Measurements from ENCODE around the gene RBP3. TPM values are rescaled to one million over a fixed set of nuclear protein-coding genes. Genes with fewer than 3 reads are reported as not detected.

The RBP3 gene
- total and polyA plus RNA-seq, 2 of the 4 experiments (the other 2 are of a cell fraction): not detected

DNA sequence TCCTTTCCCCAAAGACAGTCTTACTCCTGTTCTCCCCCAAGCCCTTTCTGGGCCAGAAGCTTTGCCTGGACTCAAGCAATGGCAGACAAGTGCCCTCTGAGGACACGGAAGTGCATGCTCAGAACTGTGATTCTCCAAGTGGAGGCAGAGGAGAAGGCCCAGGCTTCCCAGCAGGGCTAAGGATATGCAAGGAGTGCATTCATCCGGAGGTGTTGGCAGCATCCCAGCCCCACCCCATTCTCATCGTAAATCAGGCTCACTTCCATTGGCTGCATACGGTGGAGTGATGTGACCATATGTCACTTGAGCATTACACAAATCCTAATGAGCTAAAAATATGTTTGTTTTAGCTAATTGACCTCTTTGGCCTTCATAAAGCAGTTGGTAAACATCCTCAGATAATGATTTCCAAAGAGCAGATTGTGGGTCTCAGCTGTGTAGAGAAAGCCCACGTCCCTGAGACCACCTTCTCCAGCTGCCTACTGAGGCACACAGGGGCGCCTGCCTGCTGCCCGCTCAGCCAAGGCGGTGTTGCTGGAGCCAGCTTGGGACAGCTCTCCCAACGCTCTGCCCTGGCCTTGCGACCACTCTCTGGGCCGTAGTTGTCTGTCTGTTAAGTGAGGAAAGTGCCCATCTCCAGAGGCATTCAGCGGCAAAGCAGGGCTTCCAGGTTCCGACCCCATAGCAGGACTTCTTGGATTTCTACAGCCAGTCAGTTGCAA is 1.4 kb upstream of the RBP3 start:
- H2BK5ac ChIP-seq (ENCODE audit: low read depth, low read length, poor library complexity, severe bottlenecking): no peak overlapping the region
- no peak overlapping the region for H2BK120ac ChIP-seq (ENCODE audit: low read depth, low read length)
- H3K4me2 ChIP-seq (ENCODE audit: low read depth, low read length): no peak overlapping the region
- no peak overlapping the region for H3K4ac ChIP-seq (ENCODE audit: low read depth, low read length)
- dilution Hi-C loops (cut with HindIII; ENCODE audit: low sequenced_read_pairs, unreplicated experiment): no loop called here
- H4K20me1 ChIP-seq (ENCODE audit: insufficient read depth, low read length): no peaks in the 10 kb centered on the region
- H2AK9ac ChIP-seq (replicated peaks; ENCODE audit: low read depth, low read length, poor library complexity): no peak overlapping the region
- H3K9me1 ChIP-seq (ENCODE audit: insufficient read depth, low read length): no peaks in the 10 kb centered on the region
- no peak overlapping the region for H3K27ac ChIP-seq (ENCODE audit: insufficient read depth, low read length)
- H2AFZ ChIP-seq (replicated peaks; ENCODE audit: low read length, poor library complexity): no peak overlapping the region
- H4K91ac ChIP-seq (ENCODE audit: insufficient read depth, low read depth, low read length): no peak overlapping the region
- H2BK20ac ChIP-seq (ENCODE audit: low read depth, low read length): no peak overlapping the region
- H3K4me1 ChIP-seq (ENCODE audit: control insufficient read depth, insufficient read depth, low read length): no peaks in the 10 kb centered on the region
- ChIA-PET POLR2A (ENCODE audit: unreplicated experiment) (no interaction called here), CTCF (interaction anchor here (1.6 kb wide), 1 partner anchor 299 kb away, joined by 5 read pairs; no protein-coding TSS in a partner anchor)
- H4K5ac ChIP-seq (ENCODE audit: low read depth, low read length): no peak overlapping the region
- H3K4me3 ChIP-seq (ENCODE audit: insufficient read depth, low read depth, low read length): no peak overlapping the region
- no CpG with 5 or more reads among the region's 13 CpGs for WGBS, 2 experiments (ENCODE audit: extremely low coverage in 2 of 2, insufficient read length in 1 of 2)
- intact Hi-C loops (cut with micrococcal nuclease): no loop called here
- no peak for TF ChIP-seq FOS (IDR thresholded peaks at IDR 0.05; ENCODE audit: low read depth, low read length)
- TF ChIP-seq, protein P1, sequence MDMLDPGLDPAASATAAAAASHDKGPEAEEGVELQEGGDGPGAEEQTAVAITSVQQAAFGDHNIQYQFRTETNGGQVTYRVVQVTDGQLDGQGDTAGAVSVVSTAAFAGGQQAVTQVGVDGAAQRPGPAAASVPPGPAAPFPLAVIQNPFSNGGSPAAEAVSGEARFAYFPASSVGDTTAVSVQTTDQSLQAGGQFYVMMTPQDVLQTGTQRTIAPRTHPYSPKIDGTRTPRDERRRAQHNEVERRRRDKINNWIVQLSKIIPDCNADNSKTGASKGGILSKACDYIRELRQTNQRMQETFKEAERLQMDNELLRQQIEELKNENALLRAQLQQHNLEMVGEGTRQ (IDR thresholded peaks at IDR 0.05; ENCODE audit: low read depth, low read length): no peak
- TF ChIP-seq, protein P2, sequence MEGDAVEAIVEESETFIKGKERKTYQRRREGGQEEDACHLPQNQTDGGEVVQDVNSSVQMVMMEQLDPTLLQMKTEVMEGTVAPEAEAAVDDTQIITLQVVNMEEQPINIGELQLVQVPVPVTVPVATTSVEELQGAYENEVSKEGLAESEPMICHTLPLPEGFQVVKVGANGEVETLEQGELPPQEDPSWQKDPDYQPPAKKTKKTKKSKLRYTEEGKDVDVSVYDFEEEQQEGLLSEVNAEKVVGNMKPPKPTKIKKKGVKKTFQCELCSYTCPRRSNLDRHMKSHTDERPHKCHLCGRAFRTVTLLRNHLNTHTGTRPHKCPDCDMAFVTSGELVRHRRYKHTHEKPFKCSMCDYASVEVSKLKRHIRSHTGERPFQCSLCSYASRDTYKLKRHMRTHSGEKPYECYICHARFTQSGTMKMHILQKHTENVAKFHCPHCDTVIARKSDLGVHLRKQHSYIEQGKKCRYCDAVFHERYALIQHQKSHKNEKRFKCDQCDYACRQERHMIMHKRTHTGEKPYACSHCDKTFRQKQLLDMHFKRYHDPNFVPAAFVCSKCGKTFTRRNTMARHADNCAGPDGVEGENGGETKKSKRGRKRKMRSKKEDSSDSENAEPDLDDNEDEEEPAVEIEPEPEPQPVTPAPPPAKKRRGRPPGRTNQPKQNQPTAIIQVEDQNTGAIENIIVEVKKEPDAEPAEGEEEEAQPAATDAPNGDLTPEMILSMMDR (conservative IDR thresholded peaks at IDR 0.05; ENCODE audit: low read depth, low read length): no peak
- TF ChIP-seq CEBPB (IDR thresholded peaks at IDR 0.05; ENCODE audit: low read depth, low read length): no peak
- no peak for TF ChIP-seq MAZ (IDR thresholded peaks at IDR 0.05; ENCODE audit: borderline replicate concordance, low read depth, low read length)
- TF ChIP-seq MXI1 (IDR thresholded peaks at IDR 0.05; ENCODE audit: borderline replicate concordance, low read depth, low read length): no peak
- no peak for TF ChIP-seq POLR2A (IDR thresholded peaks at IDR 0.05; ENCODE audit: low read depth, low read length)
- no peak for TF ChIP-seq RCOR1 (IDR thresholded peaks at IDR 0.05; ENCODE audit: insufficient replicate concordance, low read length)
- TF ChIP-seq, protein P3, sequence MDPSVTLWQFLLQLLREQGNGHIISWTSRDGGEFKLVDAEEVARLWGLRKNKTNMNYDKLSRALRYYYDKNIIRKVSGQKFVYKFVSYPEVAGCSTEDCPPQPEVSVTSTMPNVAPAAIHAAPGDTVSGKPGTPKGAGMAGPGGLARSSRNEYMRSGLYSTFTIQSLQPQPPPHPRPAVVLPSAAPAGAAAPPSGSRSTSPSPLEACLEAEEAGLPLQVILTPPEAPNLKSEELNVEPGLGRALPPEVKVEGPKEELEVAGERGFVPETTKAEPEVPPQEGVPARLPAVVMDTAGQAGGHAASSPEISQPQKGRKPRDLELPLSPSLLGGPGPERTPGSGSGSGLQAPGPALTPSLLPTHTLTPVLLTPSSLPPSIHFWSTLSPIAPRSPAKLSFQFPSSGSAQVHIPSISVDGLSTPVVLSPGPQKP (IDR thresholded peaks at IDR 0.05; ENCODE audit: borderline replicate concordance, low read depth, low read length): no peak
- no peak for TF ChIP-seq NFE2L2 (IDR thresholded peaks at IDR 0.05; ENCODE audit: low read depth, low read length)
- TF ChIP-seq BHLHE40 (IDR thresholded peaks at IDR 0.05; ENCODE audit: low read depth, low read length): no peak
- TF ChIP-seq CHD1 (IDR thresholded peaks at IDR 0.05; ENCODE audit: low read depth, low read length): no peak
- TF ChIP-seq RFX5 (IDR thresholded peaks at IDR 0.05; ENCODE audit: low read depth, low read length): no peak
- no peak for TF ChIP-seq SMC3 (IDR thresholded peaks at IDR 0.05; ENCODE audit: low read depth, low read length)
- TF ChIP-seq RAD21 (IDR thresholded peaks at IDR 0.05; ENCODE audit: low read length): no peak
- TF ChIP-seq MAFK (IDR thresholded peaks at IDR 0.05; ENCODE audit: low read depth, low read length): no peak
- no peak overlapping the region for H3K14ac ChIP-seq (replicated peaks; ENCODE audit: low read depth, low read length)
- in situ Hi-C loops (cut with MboI; ENCODE audit: low sequenced_read_pairs): no loop called here
- H3K79me1 ChIP-seq (ENCODE audit: low read depth in 1 of 2, low read length in 2 of 2): no peaks in the 10 kb centered on the region
- H3K36me3 ChIP-seq (ENCODE audit: control insufficient read depth, insufficient read depth, low read length): no peaks in the 10 kb centered on the region
- H3K56ac ChIP-seq (ENCODE audit: extremely low read depth, insufficient read depth, low read length): no peak overlapping the region
- ATAC-seq (ENCODE audit: low read depth): no peak
- no peak for DNase-seq
- no TSS peak for BruUV-seq (replicated peaks)
- no peak overlapping the region for H2AK5ac ChIP-seq (ENCODE audit: low read depth, low read length)
- no peak overlapping the region for H3K18ac ChIP-seq (ENCODE audit: low read depth, low read length)
- H3K9me3 ChIP-seq (ENCODE audit: control insufficient read depth, insufficient read depth, low read length): no peaks in the 10 kb centered on the region
- H4K8ac ChIP-seq (ENCODE audit: low read depth in 2 of 2, low read length in 2 of 2): no peak overlapping the region
- H3K9ac ChIP-seq (ENCODE audit: low read depth, low read length): no peak overlapping the region
- no peak overlapping the region for H3K23ac ChIP-seq (ENCODE audit: low read depth, low read length)
- peaks cover 27% of the 10 kb centered on the region for H3K27me3 ChIP-seq (ENCODE audit: control insufficient read depth, insufficient read depth, low read length)
- no peak overlapping the region for H2BK15ac ChIP-seq (ENCODE audit: low read depth, low read length)

Data from IMR-90 (cell line).